GM20000 (cell line): ENCODE results near the gene SCO2.

Experiments used
- DNase-seq: peaks from one replicate; pipeline ENCODE4 v3.0.0; 2012; ENCODE audit warnings: low spot score
- TF ChIP-seq, protein P1 (sequence below): IDR thresholded peaks from 2 replicates; pipeline ENCODE4 v1.5.1; 2012; ENCODE audit warnings: mild to moderate bottlenecking, control low read depth; ENCODE audit errors: extremely low read depth, missing control alignments

The SCO2 gene

DNA sequence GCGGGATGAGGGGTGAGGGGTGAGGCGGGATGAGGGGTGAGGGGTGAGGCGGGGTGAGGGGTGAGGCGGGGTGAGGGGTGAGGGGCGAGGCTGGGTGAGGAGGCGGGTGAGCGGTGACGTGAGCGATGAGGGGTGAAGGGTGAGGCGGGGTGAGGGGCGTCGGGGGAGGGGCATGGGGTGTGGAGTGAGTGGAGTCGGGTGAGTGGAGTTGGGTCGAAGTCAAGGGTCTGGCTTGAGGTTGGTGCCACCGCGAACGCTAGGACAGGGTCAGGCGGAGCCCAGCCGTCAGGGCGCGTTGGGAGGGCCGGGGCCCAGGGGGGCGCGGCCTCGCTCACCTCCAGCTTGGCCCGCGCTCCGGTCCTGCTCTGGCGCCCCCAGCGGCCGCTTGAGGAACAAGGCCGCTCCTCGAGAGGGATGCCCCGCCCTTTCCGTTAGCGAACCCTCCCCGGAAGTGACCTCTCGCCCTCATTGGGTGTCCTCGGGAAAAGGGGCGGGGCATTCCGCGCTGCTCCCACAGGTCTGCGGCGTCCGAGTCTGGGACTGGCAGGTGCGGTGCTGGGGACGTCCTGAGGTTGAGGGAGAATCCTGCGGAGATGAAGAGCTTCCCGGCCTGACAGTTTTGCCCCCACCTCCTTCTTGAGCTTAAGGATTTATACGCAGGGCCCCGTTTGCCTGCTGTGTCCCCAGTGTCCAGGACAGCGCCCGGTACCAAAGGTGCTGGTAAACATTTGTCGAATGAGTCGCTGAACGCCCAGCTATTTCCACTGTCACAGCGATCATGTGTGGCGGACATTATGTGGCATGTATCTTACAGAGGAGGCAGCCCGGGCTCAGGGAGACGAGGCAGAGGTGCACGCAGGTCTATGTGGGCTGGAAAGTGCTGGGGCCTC is 37.4 kb upstream of the SCO2 start, which contains the start of gene SYCE3:
SYCE3 (minus strand) TSS at position 397 of the 890 bp plus-strand sequence. CDS start 6,514 bp downstream, outside the sequence.
- TF ChIP-seq, protein P1, sequence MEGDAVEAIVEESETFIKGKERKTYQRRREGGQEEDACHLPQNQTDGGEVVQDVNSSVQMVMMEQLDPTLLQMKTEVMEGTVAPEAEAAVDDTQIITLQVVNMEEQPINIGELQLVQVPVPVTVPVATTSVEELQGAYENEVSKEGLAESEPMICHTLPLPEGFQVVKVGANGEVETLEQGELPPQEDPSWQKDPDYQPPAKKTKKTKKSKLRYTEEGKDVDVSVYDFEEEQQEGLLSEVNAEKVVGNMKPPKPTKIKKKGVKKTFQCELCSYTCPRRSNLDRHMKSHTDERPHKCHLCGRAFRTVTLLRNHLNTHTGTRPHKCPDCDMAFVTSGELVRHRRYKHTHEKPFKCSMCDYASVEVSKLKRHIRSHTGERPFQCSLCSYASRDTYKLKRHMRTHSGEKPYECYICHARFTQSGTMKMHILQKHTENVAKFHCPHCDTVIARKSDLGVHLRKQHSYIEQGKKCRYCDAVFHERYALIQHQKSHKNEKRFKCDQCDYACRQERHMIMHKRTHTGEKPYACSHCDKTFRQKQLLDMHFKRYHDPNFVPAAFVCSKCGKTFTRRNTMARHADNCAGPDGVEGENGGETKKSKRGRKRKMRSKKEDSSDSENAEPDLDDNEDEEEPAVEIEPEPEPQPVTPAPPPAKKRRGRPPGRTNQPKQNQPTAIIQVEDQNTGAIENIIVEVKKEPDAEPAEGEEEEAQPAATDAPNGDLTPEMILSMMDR = peak; percentile 84

GRCh38 chr22:50561401-50562358 is 36.3 kb upstream of the SCO2 start:
- DNase-seq = no peak
- TF ChIP-seq, protein P1 = no peak

More for the DNA sequence above, 37.4 kb upstream of the SCO2 start, which contains the start of gene SYCE3:
- DNase-seq = peak; percentile 98

DNA sequence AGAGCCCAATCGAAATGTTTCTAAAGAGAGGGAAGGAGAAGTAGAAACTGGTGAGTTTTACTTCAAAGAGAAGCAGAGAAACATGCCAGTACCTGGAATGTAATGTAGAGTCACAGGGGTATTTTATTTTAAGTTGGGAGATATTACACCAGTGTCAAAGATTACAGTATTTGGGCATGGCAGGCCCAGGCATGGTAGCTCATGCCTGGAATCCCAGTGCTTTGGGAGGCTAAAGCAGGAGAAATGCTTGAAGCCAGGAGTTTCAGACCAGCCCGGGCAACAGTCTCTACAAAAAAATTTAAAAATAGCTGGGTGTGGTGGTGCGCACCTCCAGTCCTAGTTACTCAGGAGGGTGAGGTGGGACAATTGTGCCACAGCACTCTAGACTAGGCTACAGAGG is 34.6 kb upstream of the SCO2 start:
- TF ChIP-seq, protein P1 = no peak
- no peak for DNase-seq

- no peak for DNase-seq
These were observed 31.3 kb upstream of the SCO2 start for GRCh38 chr22:50556703-50557102.

GRCh38 chr22:50553310-50553709 is 27.9 kb upstream of the SCO2 start:
- TF ChIP-seq, protein P1 = no peak
- no peak for DNase-seq

More at GRCh38 chr22:50556703-50557102, 31.3 kb upstream of the SCO2 start:
- TF ChIP-seq, protein P1 = no peak

- DNase-seq = no peak
- TF ChIP-seq, protein P1 = no peak
These were observed 25.9 kb upstream of the SCO2 start for GRCh38 chr22:50551160-50551752.
